Effector memory CD4-positive, alpha-beta T cell (primary cell): ENCODE results near the gene AHRR.
"Not testable (repeated sequence)": the region's sequence is repeated elsewhere in the genome, so short reads cannot be mapped to it uniquely, and the experiment has no call there.

Experiments used
- DNase-seq, 3 donors: peaks; one replicate each; pipeline ENCODE4 v3.0.0-alpha.2; 2020
- H3K27ac ChIP-seq: 2 replicates; pipeline ENCODE4 v1.7.0; 2013; ENCODE audit warnings: mild to moderate bottlenecking, low read length, moderate library complexity; ENCODE audit not compliant: insufficient read depth, poor library complexity, severe bottlenecking
- H3K27me3 ChIP-seq: replicated peaks from 2 replicates; pipeline ENCODE4 v1.7.0; 2013; ENCODE audit warnings: mild to moderate bottlenecking, low read length; ENCODE audit not compliant: insufficient read depth, control insufficient read depth, poor library complexity, severe bottlenecking
- H3K36me3 ChIP-seq: 2 replicates; pipeline ENCODE4 v1.7.0; 2013; ENCODE audit warnings: mild to moderate bottlenecking, low read length, moderate library complexity; ENCODE audit not compliant: control insufficient read depth, insufficient read depth
- H3K4me1 ChIP-seq: 2 replicates; pipeline ENCODE4 v1.7.0; 2013; ENCODE audit warnings: low read length, mild to moderate bottlenecking; ENCODE audit not compliant: control insufficient read depth, insufficient read depth, poor library complexity, severe bottlenecking
- H3K4me3 ChIP-seq: 2 replicates; pipeline ENCODE4 v1.7.0; 2013; ENCODE audit warnings: low read length, low read depth, mild to moderate bottlenecking; ENCODE audit not compliant: insufficient read depth, poor library complexity, severe bottlenecking
- H3K9me3 ChIP-seq: 2 replicates; pipeline ENCODE4 v1.7.0; 2013; ENCODE audit warnings: mild to moderate bottlenecking, low read length, moderate library complexity; ENCODE audit not compliant: control insufficient read depth

Gene AHRR

DNA sequence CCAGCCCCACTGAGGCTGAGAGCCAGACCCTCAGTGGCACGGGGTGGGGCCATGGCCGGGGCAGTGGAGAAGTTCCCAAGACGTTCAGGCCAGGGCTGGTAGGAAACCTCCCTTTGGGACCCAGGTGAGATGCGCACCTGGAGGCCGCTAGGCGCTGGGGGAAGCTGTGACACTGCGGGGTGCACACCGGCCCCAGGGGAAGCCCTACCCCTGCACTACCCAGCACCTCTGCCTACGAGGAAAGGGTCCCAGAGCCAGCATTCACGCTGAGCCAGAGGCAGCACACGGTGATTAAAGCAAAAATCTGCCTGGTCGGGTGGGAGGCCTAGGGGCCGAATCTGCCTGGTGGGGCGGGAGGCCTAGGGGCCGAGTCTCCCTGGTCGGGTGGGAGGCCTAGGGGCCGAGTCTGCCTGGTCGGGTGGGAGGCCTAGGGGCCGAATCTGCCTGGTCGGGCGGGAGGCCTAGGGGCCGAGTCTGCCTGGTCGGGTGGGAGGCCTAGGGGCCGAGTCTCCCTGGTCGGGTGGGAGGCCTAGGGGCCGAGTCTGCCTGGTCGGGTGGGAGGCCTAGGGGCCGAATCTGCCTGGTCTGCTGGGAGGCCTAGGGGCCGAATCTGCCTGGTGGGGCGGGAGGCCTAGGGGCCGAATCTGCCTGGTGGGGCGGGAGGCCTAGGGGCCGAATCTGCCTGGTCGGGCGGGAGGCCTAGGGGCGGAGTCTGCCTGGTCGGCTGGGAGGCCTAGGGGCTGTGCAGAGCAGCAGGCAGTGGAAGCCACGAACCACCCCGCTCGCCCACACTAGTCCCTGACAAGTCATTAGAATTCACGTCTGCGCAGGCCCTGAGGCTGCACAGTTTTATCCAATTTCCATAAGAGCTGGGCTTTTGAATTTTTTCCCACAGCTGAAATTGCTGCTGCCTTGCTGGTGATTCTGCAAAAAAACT lies 93.7 kb downstream of the AHRR start:
- not testable (repeated sequence) for H3K36me3 ChIP-seq, H3K27ac ChIP-seq, H3K4me1 ChIP-seq, H3K9me3 ChIP-seq, DNase-seq, H3K27me3 ChIP-seq, H3K4me3 ChIP-seq

GRCh38 chr5:415928-416635 lies 94.6 kb downstream of the AHRR start:
- Histone ChIP-seq H3K27ac (no peak overlapping the region), H3K36me3 (no peaks in the 10 kb centered on the region)

GRCh38 chr5:416636-416960 lies 95.1 kb downstream of the AHRR start:
- no peaks in the 10 kb centered on the region for H3K4me1 ChIP-seq
- DNase-seq, result no peak
- no peak overlapping the region for H3K27ac ChIP-seq
- H3K27me3 ChIP-seq, result no peaks in the 10 kb centered on the region
- H3K4me3 ChIP-seq, result no peak overlapping the region
- no peaks in the 10 kb centered on the region for H3K36me3 ChIP-seq
- H3K9me3 ChIP-seq, result no peaks in the 10 kb centered on the region

More at GRCh38 chr5:415928-416635, 94.6 kb downstream of the AHRR start:
- H3K4me1 ChIP-seq, result no peaks in the 10 kb centered on the region
- no peaks in the 10 kb centered on the region for H3K9me3 ChIP-seq
- no peaks in the 10 kb centered on the region for H3K27me3 ChIP-seq
- no peak for DNase-seq
- no peak overlapping the region for H3K4me3 ChIP-seq

GRCh38 chr5:417301-418161 lies 96.0 kb downstream of the AHRR start:
- no peak overlapping the region for H3K27ac ChIP-seq
- no peaks in the 10 kb centered on the region for H3K36me3 ChIP-seq
- H3K9me3 ChIP-seq, result no peaks in the 10 kb centered on the region
- DNase-seq, result no peak
- H3K27me3 ChIP-seq, result no peaks in the 10 kb centered on the region
- H3K4me3 ChIP-seq, result no peak overlapping the region
- H3K4me1 ChIP-seq, result no peaks in the 10 kb centered on the region

DNA sequence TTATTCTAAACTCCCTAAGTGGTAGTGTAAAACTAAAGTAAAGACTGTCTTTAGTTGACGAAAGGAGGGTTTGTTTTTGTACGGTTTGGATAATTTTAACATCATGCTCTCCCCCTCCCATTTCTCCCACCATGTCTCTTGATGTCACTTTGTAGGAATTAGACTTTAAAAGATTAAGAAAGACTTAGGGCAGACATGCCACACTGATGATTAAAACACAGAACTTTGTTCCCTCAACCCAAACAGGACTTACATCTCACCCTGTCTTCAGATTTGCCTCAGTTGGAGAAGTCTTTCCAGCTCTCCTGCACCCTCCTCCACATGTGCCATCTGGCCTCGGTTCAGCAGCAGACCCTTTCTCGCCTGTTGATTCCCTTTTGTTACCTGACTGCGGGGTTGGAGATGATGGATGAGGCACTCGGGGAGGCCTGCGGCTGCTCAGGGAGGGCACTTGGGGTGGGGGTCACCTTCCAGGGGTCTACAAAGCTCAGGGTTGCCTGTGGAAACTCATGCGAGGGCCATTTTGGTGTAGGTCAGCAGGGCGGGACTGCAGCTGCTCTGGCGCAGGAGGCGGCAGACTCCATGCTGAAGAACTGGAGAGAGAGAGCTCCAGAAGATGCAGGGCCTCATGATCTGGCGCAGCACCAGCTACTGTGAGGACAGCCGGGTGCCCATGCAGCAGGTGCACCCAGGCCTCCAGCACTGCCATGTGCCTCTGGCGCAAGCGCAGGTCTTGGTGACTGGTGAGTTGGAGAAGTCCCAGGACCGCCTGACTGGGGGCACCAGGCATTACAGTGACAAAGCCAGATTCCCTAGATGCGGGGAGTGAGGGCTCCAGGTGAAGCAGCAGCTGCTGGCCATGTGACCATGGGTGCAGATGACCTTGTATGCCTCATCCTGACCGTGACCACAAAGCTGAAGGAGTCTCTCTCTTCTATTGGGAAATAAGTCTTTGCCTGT lies 96.9 kb downstream of the AHRR start:
- Histone ChIP-seq H3K36me3 (no peaks in the 10 kb centered on the region), H3K4me1 (no peaks in the 10 kb centered on the region), H3K4me3 (no peak overlapping the region), H3K27me3 (no peaks in the 10 kb centered on the region), H3K27ac (no peak overlapping the region), H3K9me3 (no peaks in the 10 kb centered on the region)
- no peak for DNase-seq

DNA sequence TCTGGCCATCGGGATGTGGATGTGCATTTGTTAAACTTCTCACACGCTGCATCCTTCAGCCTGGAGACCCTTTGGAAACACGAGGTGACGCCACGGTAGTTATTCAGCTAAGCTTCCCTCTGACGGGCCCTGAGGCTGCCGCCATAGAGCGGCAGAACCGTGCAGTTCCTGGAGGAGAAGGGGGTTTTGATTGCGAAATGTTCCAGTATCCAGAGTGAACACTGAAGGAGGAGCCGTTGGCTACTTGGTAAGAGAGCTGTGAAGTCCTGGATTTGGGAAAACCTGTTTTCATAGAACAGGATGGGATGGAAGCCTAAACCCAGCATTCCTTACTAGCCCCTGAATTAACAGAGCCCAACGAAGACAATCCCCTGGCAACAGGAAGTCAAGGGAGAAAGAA lies 98.5 kb downstream of the AHRR start:
- no peaks in the 10 kb centered on the region for H3K9me3 ChIP-seq
- no peak overlapping the region for H3K4me3 ChIP-seq
- no peaks in the 10 kb centered on the region for H3K4me1 ChIP-seq
- no peak overlapping the region for H3K27ac ChIP-seq
- H3K36me3 ChIP-seq, result no peaks in the 10 kb centered on the region
- DNase-seq, result no peak
- H3K27me3 ChIP-seq, result no peaks in the 10 kb centered on the region

DNA sequence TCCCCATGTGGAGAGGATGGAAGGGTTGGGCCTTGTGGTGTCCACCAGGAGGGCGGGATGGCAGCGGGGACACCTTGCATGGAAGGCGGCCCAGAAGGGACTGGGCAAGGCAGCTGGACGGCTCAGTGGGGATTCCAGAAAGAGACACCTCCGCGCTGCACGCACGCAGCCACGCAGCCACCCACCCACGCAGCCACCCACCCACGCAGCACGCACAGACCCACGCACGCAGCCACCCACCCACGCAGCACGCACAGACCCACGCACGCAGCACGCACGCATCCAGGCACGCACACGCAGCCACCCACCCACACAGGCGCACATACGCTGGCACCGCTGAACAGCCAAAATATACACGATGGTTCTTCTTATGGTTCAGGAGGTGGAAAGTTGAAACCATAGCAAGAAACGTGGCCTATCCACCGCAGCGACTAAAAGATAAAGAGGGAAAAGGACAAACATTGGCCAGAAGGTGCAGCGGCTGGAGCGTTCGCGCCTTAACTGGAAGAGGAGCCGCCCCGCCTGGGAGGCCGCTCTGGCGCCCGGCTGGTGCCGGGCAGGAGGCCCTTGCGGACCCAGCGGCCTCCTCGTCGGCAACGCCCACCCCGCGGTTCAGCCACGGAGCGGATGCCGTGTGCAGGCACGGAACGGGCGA lies 99.2 kb downstream of the AHRR start:
- H3K4me1 ChIP-seq, result no peaks in the 10 kb centered on the region
- no peaks in the 10 kb centered on the region for H3K36me3 ChIP-seq
- H3K27ac ChIP-seq, result no peak overlapping the region
- H3K27me3 ChIP-seq, result no peaks in the 10 kb centered on the region
- no peak for DNase-seq
- H3K9me3 ChIP-seq, result no peaks in the 10 kb centered on the region
- no peak overlapping the region for H3K4me3 ChIP-seq

- no peak overlapping the region for H3K27ac ChIP-seq
- H3K9me3 ChIP-seq, result no peaks in the 10 kb centered on the region
- no peaks in the 10 kb centered on the region for H3K36me3 ChIP-seq
- no peak for DNase-seq
- no peaks in the 10 kb centered on the region for H3K27me3 ChIP-seq
- H3K4me1 ChIP-seq, result no peaks in the 10 kb centered on the region
- H3K4me3 ChIP-seq, result no peak overlapping the region
Measured at GRCh38 chr5:421287-421880, 99.9 kb downstream of the AHRR start.
